OCI-LY7 (cell line): Measurements from ENCODE around the gene TRERF1. TPM values are rescaled to one million over a fixed set of nuclear protein-coding genes. Genes with fewer than 3 reads are reported as not detected.

Experiments
- BruUV-seq: library from RNA; stranded (reverse); fragments of 400-500 nt; replicated peaks from 2 replicates; lab custom pipeline; 2021; lab: Mats Ljungman, UMichigan
- CTCF ChIA-PET: fragments of 300-600 bp; sonication (Branson Sonifier 250); formaldehyde crosslinking; loops from one replicate; lab custom pipeline; 2022; ENCODE audit warnings: antibody characterized with exemption; ENCODE audit not compliant: unreplicated experiment; lab: Charles Lee
- POLR2A ChIA-PET: fragments of 300-600 bp; sonication (Branson Sonifier 250); formaldehyde crosslinking; loops from one replicate; lab custom pipeline; 2022; ENCODE audit warnings: antibody characterized with exemption; lab: Charles Lee
- DNase-seq: peaks from one replicate; pipeline ENCODE4 v3.0.0-alpha.2; 2015; ENCODE audit warnings: low spot score
- H2AFZ ChIP-seq: fragments of 200-600 bp; sonication (generic), shearing (Covaris generic); 2 replicates; pipeline ENCODE4 v1.6.1; 2014; ENCODE audit warnings: mild to moderate bottlenecking, antibody characterized with exemption, low read length, moderate library complexity
- H3K27ac ChIP-seq: fragments of 200-600 bp; sonication (generic); 2 replicates; pipeline ENCODE4 v1.5.1; 2014; ENCODE audit warnings: mixed run types, low read depth, mild to moderate bottlenecking, moderate library complexity, low read length, inconsistent platforms; ENCODE audit not compliant: poor library complexity, severe bottlenecking
- H3K36me3 ChIP-seq: fragments of 200-600 bp; sonication (generic); 2 replicates; pipeline ENCODE4 v1.6.1; 2014; ENCODE audit warnings: mild to moderate bottlenecking, antibody characterized with exemption, low read length, moderate library complexity, mixed read lengths; ENCODE audit not compliant: insufficient read depth
- H3K4me1 ChIP-seq: fragments of 200-600 bp; sonication (generic); 2 replicates; pipeline ENCODE4 v1.5.1; 2014; ENCODE audit warnings: mild to moderate bottlenecking, low read length; ENCODE audit not compliant: insufficient read depth, poor library complexity, severe bottlenecking
- H3K4me2 ChIP-seq: fragments of 200-600 bp; sonication (generic); 2 replicates; pipeline ENCODE4 v1.6.1; 2014; ENCODE audit warnings: mild to moderate bottlenecking, low read length
- H3K4me3 ChIP-seq: fragments of 200-600 bp; sonication (generic); 2 replicates; pipeline ENCODE4 v1.5.1; 2014; ENCODE audit warnings: mild to moderate bottlenecking, low read depth, low read length; ENCODE audit not compliant: poor library complexity, severe bottlenecking
- H3K79me2 ChIP-seq: fragments of 200-600 bp; sonication (generic); 2 replicates; pipeline ENCODE4 v1.6.1; 2016; ENCODE audit warnings: low read depth, mild to moderate bottlenecking, low read length, moderate library complexity, mixed read lengths; ENCODE audit not compliant: insufficient read depth
- H3K9me2 ChIP-seq: fragments of 200-600 bp; sonication (generic); 2 replicates; pipeline ENCODE4 v1.6.1; 2016; ENCODE audit warnings: mild to moderate bottlenecking, low read length, mixed read lengths; ENCODE audit not compliant: insufficient read depth
- H3K9me3 ChIP-seq: fragments of 200-600 bp; sonication (generic); 2 replicates; pipeline ENCODE4 v1.6.1; 2014; ENCODE audit warnings: mild to moderate bottlenecking, mixed run types, low read length, mixed read lengths
- H4K20me1 ChIP-seq: fragments of 200-600 bp; sonication (generic); 2 replicates; pipeline ENCODE4 v1.6.1; 2014; ENCODE audit warnings: mild to moderate bottlenecking, antibody characterized with exemption, low read length, moderate library complexity, mixed read lengths; ENCODE audit not compliant: insufficient read depth
- CTCF ChIP-seq: fragments of 200-600 bp; sonication (generic); conservative IDR thresholded peaks from 2 replicates; pipeline ENCODE4 v1.5.1; 2014; ENCODE audit warnings: mild to moderate bottlenecking, antibody characterized with exemption, low read length, moderate library complexity, mixed read lengths
- EZH2phosphoT487 ChIP-seq: fragments of 200-600 bp; sonication (generic); IDR thresholded peaks from 2 replicates; pipeline ENCODE4 v1.6.1; 2018; ENCODE audit warnings: low read depth, borderline replicate concordance, mild to moderate bottlenecking, mixed run types, antibody characterized with exemption, low read length, moderate library complexity, mixed read lengths
- intact Hi-C: fragments of 100-400 bp; cut with micrococcal nuclease; formaldehyde crosslinking; loops from one replicate; pipeline ENCODE4 v1.10.0; 2022; ENCODE audit not compliant: unreplicated experiment
- total RNA-seq, 2 experiments: library from RNA; depleted of rRNA in 1 of 2; stranded (reverse); fragments of >200 nt in 1 of 2; shearing (Covaris generic) in 1 of 2; gene quantifications; 2 replicates each; pipeline ENCODE4 v1.2.3, GENCODE V29; 2014 to 2022

TRERF1 gene
- total RNA-seq, 2 experiments from 2014 or later, result 5.7 to 12.9 TPM

- H2AFZ ChIP-seq, result no peak overlapping the region
- H3K27ac ChIP-seq, result no peak overlapping the region
- no peak for DNase-seq
- H3K4me3 ChIP-seq, result no peak overlapping the region
- H3K9me3 ChIP-seq, result no peaks in the 10 kb centered on the region
- no peaks in the 10 kb centered on the region for H4K20me1 ChIP-seq
- no TSS peak for BruUV-seq
- ChIA-PET CTCF (no interaction called here), POLR2A (interaction anchor here (1.0 to 1.2 kb wide), 2 partner anchors 84 to 298 kb away, joined by 3 read pairs; no protein-coding TSS in a partner anchor)
- no peak overlapping the region for H3K4me2 ChIP-seq
- H3K79me2 ChIP-seq, result no peaks in the 10 kb centered on the region
- TF ChIP-seq EZH2phosphoT487, result no peak
- no peak for TF ChIP-seq CTCF
- no peaks in the 10 kb centered on the region for H3K9me2 ChIP-seq
- peaks cover 9% of the 10 kb centered on the region for H3K36me3 ChIP-seq
- intact Hi-C loops, result no loop called here
- H3K4me1 ChIP-seq, result no peaks in the 10 kb centered on the region
Observed at GRCh38 chr6:42295677-42296076, 156.0 kb downstream of the TRERF1 start.

- H3K9me2 ChIP-seq, result no peaks in the 10 kb centered on the region
- H3K36me3 ChIP-seq, result peaks cover 5% of the 10 kb centered on the region
- intact Hi-C loops, result no loop called here
- H3K79me2 ChIP-seq, result no peaks in the 10 kb centered on the region
- H3K4me3 ChIP-seq, result no peak overlapping the region
- no peaks in the 10 kb centered on the region for H3K4me1 ChIP-seq
- ChIA-PET POLR2A (interaction anchor here (1.0 to 1.2 kb wide), 2 partner anchors 84 to 298 kb away, joined by 3 read pairs; no protein-coding TSS in a partner anchor), CTCF (no interaction called here)
- no peak for TF ChIP-seq CTCF
- no peak for TF ChIP-seq EZH2phosphoT487
- no peak overlapping the region for H3K27ac ChIP-seq
- H3K9me3 ChIP-seq, result no peaks in the 10 kb centered on the region
- no peak overlapping the region for H2AFZ ChIP-seq
- H3K4me2 ChIP-seq, result no peak overlapping the region
- no peak for DNase-seq
- no TSS peak for BruUV-seq
- no peaks in the 10 kb centered on the region for H4K20me1 ChIP-seq
Observed at GRCh38 chr6:42295181-42295580, 156.5 kb downstream of the TRERF1 start.

- Histone ChIP-seq H3K9me3 (no peaks in the 10 kb centered on the region), H3K27ac (no peak overlapping the region), H2AFZ (no peak overlapping the region), H3K79me2 (no peaks in the 10 kb centered on the region), H3K4me1 (no peaks in the 10 kb centered on the region), H3K4me2 (no peak overlapping the region), H4K20me1 (no peaks in the 10 kb centered on the region), H3K4me3 (no peak overlapping the region), H3K9me2 (no peaks in the 10 kb centered on the region), H3K36me3 (peaks cover under 1% of the 10 kb centered on the region; the same call in 1 of the 2 replicates)
- ChIA-PET CTCF (no interaction called here), POLR2A (interaction anchor here (0.5 to 1.2 kb wide), 3 partner anchors 85 to 250 kb away, joined by 3 to 4 read pairs (median 3); no protein-coding TSS in a partner anchor)
- no TSS peak for BruUV-seq
- DNase-seq, result no peak
- intact Hi-C loops, result no loop called here
- TF ChIP-seq EZH2phosphoT487 (no peak), CTCF (no peak)
Observed at GRCh38 chr6:42294759-42295158, 157.0 kb downstream of the TRERF1 start.
